H1 (cell line): ENCODE data around the gene PRDM15. TPM values are rescaled to one million over a fixed set of nuclear protein-coding genes. Genes with fewer than 3 reads are reported as not detected.

Source experiments
- ATF2 ChIP-seq: IDR thresholded peaks from 2 replicates; pipeline ENCODE4 v1.6.1; 2012; ENCODE audit warnings: low read length, inconsistent platforms
- polyA plus RNA-seq, 7 experiments: library from polyadenylated mRNA; depleted of rRNA in 3 of 7; stranded (reverse) in 5 of 7; unstranded in 2 of 7; fragments of >200 nt in 5 of 7; fragments of 200-250 nt in 2 of 7; gene quantifications; 1 replicate in 5 of 7; 2 replicates in 1 of 7; 4 replicates in 1 of 7; pipeline versions ENCODE4 v1.2.1 to v1.2.3, GENCODE V29; 2011 to 2013; ENCODE audit warnings: missing spikeins in 2 of 7, mixed read lengths in 2 of 7
- total RNA-seq: library from RNA; stranded (reverse); fragmentation: NEBNext Ultra II Directional; extraction: Animal tissue kit (Norgen Biotek cat#: 25700); gene quantifications from 2 replicates; pipeline ENCODE4 v1.2.1, GENCODE V29; 2021

The PRDM15 gene
- total and polyA plus RNA-seq, 2 of the 8 experiments (the other 6 are each of a cell fraction or from before 2014, with no cell fraction given): 9.7 to 10.5 TPM

GRCh38 chr21:41873005-41873404 lies 6.1 kb downstream of the PRDM15 start (continued):
- TF ChIP-seq ATF2: no peak
